KBM-7 (cell line): Measurements from ENCODE around the gene CD55.

Experiments used
- DNase-seq: peaks from one replicate; pipeline ENCODE4 v3.0.0-alpha.2; 2015
- in situ Hi-C: fragments of 300-500 bp; cut with MboI; formaldehyde crosslinking; loops from 2 replicates; pipeline ENCODE4 v1.14.3; 2020; ENCODE audit warnings: low sequenced_read_pairs, low pct_unique_long_range_greater_than_20kb, mixed read lengths

CD55 gene

DNA sequence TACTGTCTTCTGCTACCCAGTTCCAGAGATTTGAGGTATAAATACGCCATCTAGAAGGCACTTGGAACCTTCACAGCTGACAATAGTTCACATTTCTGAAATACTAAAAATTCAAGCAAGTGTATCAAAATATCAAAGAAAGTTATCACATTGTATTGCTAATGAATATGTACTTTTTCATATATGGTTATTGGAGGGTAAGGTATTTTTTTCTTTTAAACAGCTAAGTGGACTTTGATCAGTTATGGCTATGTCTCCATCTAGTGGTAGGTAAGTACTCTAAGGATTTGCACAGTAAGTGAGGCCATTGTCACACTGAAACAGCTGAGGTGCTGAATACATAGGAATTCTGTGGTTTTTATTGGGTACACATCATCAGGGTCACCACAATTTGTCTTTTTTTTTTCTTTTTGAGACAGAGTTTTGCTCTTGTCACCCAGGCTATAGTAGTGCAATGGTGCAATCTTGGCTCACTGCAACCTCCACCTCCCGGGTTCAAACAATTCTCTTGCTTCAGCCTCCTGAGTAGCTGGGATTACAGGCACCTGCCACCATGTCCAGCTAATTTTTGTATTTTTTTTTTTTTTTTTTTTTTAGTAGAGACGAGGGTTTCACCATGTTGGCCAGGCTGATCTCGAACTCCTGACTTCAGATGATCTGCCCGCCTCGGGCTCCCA is 83.5 kb downstream of the CD55 start:
- DNase-seq = peak; percentile 55
- in situ Hi-C loops = no loop called here

DNA sequence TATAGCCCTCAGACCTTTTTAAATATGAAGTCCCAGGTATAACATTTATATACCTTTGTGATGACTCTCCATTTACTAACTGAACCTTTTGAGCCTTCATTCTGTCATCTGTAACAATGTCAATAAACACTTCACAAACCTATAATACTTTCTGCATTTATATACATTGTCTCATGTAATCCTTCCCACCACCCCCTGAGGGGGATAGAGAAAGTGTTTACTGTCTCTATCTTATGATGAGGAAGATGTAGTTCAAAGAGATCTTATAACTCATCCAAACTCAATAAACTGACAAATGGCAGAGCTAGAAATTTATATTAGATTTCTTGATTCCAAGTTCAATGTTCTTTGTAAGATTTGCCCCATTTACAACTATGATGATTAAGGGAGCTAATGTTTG is 84.3 kb downstream of the CD55 start:
- DNase-seq = no peak
- in situ Hi-C loops = no loop called here

DNA sequence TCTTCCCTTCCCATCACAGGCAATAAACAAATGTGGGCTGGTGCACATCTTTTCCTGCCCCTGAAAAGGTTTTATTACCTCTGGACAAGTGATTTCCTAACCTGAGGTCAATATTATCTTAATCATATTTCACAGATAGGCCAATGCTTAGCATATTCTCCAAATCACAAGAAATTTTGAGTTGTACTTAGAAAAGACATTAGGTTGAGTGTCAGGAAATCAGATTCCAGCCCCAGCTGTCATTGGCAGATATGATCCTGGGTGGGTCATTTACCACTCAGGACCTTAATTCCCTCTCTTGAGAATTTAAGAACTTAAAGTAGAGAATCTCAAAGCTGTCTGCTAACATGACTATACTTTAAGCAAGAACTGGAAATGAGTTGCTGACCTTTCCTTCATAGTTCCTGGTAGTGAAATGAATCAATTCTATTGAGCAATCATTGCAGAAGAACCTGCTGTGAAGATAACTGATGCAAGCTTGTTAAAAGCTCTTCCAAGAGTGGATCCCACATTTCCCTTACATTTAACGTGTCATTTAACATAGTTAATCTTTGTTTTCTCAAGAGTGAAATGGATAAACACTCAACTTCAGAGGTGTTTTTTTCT is 86.3 kb downstream of the CD55 start:
- in situ Hi-C loops = no loop called here
- DNase-seq = no peak
